A204.1 (cell line): ENCODE measurements around the gene EVA1C.
"Not testable (repeated sequence)": the region's sequence is repeated elsewhere in the genome, so short reads cannot be mapped to it uniquely, and the experiment has no call there.

Experiments used
- FAIRE-seq: peaks from 2 replicates; lab custom pipeline; 2012; peaks lifted over from hg19 to GRCh38; lab: Jason Lieb, UNC

EVA1C gene

DNA sequence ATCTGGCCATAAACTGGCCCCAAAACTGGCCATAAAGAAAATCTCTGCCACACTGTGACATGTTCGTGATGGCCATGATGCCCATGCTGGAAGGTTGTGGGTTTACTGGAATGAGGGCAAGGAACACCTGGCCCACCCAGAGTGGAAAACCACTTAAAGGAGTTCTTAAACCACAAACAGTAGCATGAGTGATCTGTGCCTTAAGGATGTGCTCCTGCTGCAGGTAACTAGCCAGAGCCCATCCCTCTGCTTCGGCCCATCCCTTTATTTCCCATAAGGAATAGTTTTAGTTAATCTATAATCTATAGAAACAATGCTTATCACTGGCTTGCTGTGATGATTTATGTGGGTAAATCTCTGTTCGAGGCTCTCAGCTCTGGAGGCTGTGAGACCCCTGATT, 50.1 kb downstream of the EVA1C start:
- FAIRE-seq: not testable (repeated sequence)

DNA sequence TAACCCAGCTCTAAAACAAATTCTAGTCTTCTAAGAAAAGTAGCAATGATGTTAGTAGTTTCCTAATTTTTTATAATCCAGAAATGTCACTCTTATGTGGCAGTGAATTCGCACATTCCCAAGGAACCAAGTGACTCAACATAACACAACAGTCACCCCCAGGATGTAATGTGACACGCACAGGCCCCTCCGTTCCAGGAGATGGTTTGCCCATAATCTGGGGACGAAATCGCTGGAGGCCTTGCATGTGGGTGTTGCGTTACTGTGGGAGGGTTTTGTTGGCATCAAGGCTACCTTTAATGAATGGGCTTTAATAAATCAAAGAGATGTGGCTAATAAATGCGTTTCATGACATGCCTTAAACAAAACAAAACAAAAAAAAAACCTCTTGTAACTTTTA, 50.9 kb downstream of the EVA1C start:
- FAIRE-seq: no peak

DNA sequence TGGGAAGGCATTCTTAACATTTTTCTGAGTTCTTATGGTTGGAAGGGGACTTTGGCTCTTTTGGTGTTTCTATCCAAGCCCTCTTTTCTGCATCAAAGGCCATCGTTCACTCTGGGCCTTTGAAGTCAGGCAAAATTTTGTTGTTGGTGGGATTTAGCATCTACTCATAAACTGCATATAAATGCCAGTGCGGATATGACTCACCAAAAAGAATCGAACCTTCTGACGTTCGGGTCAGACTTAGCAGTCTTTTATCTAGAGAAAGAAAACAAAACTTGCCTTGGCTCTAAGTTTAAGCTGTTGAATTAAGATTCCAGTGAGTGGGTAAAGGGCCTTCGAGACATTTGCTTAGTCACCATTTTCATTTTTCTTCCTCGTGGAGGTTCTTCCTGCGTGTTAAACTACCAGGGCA, 51.4 kb downstream of the EVA1C start:
- no peak for FAIRE-seq

DNA sequence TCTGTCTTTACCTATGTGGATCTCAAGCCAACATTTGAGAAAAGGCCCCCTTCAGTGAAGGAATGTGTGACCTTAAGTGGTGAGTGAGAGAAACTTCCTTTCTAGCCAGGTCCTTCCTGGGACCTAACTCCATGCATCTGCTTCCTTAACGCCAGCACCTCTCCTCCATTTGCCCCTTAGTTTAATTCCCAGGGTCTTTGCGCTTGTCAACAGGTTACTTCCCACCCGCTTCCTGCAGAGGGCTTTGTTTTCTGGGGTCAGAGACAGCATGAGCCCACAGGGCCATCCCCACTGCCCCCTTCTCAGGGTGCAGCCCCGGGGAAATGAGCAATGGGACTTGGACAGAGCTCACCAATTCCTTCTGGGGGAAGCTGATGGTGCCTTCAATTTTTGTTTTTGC, 54.8 kb downstream of the EVA1C start:
- no peak for FAIRE-seq

DNA sequence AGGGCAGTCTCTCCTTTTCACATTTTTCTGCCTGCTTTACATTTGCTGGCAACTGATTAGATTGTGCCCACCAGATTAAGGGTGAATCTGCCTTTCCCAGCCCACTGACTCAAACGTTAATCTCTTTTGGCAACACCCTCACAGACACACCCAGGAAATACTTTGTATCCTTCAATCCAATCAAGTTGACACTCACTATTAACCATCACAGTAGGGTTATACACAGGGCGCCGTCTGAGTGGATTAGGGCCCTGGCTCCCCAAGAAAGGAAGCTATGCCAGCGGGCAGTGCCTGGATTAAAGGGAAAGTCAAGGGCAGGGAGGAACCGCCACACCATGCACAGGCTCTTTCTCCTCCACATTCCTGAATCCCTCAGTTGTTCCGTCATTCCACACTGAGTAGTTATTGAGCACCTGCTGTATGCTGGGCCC, 56.2 kb downstream of the EVA1C start:
- no peak for FAIRE-seq

DNA sequence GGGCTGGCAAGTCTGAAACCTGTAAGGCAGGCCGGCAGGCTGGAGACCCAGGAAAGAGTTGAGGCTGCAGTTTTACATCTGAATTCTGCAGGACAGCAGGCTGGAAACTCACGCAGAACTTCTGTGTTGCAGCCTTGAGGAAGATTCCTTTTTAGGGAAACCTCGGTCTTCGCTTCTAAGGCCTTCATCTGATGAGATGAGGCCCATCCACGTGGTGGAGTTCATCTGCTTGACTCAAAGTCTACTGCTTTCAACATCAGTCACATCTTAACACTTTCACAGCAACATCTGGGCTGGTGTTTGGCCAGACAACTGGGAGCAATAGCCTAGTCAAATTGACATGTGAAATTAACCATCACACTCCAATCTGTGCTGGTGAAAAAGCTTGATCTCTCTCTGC, 57.1 kb downstream of the EVA1C start:
- no peak for FAIRE-seq

DNA sequence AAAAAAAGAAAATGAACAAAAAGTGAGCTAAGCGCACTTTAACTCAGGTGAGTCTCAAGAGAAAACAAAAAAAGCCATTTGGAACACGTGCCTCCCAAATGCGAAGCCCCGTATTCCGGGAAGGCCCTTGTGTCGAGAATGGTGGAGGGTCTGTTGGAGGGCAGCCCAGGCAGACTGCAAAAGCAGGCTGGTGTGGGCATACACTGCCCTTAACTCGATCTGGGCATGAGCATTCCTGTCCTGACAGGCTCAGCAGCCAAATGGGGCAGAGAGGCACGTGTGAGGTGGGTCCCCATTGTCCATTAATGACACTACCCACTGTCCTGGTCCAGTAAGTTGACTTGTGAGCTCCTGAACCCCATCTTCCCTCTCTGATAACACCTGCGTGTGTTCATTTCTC, 57.7 kb downstream of the EVA1C start:
- no peak for FAIRE-seq

DNA sequence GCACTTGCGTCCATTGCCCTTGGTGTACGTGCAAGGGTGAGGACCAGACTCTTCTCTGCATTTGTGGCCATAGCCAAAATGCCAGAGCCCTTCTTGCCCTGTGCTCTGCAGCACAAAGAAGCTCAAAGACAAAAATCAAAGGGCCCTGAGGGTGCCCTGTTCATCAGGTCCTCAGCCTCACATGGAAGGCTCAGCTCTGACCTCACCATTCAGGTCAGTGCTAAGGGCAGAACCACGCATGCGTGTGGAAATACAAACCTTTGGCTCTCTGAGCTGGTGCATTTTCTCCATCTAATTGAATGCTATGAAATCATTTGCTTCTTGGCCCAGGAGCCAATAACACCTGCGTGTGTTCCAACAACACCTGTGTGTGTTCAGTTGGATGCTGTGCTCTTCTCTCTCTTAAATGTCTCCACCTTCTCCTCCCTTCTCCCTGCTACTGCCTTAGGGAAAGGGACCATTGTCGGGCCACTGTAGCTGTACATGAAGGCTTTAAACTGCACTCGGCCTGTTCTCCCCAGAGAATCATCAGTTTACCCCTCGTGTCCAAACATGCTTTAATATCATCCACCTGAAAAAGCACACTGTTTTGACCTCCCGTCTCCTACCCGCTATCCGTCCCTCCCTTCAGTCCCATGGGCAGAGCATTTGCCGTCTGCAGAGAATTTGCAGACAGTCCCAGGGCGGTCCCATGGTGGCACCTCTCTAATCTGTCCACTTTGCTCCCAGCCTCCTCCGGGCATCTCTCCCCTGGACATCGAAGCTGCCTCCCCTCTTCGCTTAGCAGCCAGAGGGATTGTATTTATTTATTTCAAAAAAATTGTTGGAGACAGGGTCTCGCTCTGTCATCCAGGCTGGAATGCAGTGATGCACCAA, 60.6 kb downstream of the EVA1C start:
- no peak for FAIRE-seq

DNA sequence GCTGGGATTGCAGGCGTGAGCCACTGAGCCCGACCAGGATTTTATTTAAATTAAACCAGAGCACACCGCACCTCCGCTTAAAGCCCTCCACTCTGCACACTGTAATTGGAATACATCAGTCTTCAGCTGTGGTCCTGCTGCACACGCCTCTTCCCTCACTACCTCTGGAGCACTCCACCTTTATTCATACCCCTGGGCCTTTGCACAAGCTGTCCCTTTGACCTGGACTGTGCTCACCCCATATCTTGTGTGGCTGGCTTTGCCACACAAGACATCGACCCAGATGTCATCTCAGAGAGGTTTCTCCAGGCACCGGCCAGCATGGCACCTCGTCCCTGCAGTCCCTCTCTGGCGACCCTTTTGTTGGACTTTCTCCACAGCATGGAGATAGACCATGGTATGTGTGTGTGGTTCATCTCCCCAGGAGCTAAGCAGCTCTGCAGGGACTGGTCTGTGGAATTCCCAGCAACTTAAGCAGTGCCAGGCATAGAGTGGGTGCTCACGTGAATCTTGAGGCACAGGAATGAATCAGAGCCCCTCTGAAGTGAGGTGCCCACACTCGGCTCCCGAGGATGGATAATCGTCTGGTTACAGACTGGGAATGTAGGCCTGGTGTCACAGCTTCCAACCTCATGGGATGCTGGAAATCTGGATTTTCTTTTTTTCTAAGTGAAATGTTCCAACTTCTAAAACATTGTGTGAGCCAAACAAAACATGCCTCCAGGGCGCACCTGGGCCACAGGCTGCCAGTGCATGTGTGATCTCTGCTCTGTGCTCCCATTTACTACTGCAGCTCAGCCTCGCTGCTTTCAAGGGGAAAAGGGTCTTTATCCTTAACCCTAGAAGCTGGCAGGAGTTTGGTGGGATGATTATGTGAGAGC, 61.9 kb downstream of the EVA1C start:
- FAIRE-seq: no peak

DNA sequence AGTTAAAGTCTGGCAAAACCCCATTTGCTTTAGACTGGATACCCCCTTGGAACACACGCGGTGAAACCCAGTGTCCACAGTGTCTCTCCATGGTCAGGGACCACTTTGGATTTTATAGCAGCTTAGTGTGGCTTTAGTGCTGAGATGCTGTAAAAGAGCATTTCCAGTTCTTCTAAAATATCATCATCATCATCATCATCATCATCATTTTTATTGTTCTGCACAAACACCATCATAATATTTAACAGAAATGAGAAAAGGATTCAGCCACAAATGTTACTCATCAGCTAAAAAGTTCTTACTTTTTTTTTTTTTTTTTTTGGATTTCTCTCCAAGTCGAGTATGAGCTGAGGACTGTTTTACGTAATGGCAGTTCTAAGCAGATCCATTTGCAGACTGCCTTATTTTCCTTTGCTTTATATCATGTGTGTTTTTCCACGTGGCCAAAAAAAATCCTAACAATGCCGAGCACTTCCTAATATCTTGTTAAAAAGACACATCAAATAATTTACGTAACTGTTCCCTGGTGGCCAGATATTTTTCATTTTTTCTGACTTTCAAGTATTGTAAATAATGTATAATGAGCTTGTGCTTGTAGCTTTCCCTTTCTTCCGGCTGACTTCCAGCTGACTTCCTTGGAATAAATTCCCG, 62.8 kb downstream of the EVA1C start:
- FAIRE-seq: no peak

DNA sequence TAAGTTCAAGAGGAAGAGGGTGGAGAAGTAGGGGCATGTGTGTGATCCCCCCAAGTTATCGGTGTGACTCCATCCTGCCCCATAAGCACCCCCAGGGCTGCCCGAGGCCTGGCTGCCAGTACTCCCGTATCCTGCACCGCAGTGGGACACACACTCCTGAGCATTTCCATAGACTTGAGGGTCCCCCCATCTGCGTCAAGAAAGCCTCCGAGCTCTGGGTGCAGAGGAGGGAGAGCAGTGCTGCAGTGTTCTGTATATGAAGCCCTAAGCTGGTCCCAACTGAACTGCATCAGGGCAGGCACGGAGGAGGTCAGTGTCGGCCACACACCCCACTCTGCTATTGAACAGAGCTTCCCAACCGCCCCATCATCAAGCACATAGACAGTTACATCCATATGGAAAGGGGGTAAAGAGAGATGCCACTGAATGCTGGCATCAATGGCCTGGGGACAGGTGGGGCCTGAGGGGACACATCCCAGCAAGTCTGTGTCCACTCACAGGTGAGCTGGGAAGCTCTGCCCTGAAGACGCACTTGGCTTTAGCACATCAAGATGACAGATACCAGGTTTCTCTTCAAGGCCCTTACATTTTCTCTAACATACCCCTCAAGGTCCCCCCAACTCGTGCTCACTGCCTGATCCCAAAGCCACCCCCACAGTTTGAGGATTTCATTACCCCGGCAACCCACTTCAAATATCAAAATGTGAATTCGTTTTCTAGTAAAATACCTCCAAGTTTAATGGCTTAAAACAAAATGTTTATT, 64.3 kb downstream of the EVA1C start:
- no peak for FAIRE-seq

DNA sequence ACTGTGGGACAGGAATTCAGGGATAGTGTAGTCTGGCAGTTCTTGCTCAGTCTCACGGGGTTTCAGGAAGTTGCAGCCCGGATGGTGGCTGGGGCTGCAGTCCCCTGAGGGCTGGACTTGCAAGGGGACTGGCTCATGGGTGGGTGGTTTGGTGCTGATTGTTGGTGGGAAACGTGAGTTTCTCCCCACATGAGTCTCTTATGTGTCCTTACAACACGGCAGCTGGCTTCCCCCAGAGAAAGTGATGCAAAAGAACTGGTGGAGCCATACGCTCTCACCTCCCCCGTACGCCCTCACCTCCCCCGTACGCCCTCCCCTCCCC, 64.9 kb downstream of the EVA1C start:
- FAIRE-seq: no peak

DNA sequence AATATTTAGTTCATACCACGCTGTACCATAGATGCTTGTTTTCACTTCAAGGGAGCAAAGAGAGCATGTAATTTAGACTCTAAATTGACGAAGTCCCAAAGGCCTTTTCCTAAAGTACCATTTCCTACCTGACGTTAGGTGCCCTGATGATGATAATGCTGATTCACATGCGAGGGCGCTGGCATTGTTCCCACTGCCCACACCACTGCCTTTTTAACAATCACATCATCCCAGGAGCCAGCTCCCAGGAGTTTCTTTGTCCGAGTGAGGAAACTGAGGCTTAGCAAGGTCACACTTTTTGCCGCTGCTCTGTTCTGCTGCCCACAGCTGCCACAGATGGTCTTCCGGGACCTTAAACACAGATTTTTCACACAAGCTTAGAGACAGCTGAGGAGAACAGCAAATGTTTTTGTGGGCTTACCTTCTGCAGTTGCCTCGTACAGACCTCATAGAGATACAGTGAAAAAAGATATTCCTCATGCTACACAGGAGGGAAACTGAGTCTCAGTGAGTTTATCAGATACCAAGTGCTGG, 69.4 kb downstream of the EVA1C start:
- no peak for FAIRE-seq

DNA sequence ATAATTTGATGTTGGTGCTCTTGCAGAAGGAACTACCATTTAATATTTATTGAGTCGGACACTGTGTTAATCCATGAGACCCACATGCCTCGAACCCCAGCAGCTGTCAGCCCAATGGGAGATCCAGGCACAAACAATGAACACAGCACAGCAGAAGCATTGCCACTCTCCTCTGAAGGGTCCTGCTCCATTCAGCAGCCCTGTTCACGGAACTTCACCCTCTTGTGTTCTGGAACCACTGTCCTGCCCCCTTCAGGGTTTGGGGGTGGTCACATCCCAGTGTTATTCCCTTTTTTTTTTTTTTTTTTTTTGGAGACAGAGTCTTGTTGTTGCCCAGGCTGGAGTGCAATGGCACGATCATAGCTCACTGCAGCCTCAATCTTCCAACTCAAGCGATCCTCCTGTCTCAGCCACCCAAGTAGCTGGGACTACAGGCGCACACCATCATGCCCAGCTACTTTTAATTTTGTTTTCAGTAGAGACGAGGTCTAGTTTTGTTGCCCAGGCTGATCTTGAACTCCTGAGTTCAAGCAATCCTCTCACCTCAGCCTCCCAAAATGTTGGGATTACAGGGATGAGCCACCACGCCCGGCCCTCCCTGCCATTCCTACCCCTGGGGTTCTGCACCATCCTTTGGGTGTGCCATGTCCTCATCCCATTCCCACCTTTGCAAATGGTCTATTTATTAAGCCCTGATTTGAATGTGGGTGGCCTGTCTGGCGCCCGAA, 70.2 kb downstream of the EVA1C start:
- FAIRE-seq: no peak

DNA sequence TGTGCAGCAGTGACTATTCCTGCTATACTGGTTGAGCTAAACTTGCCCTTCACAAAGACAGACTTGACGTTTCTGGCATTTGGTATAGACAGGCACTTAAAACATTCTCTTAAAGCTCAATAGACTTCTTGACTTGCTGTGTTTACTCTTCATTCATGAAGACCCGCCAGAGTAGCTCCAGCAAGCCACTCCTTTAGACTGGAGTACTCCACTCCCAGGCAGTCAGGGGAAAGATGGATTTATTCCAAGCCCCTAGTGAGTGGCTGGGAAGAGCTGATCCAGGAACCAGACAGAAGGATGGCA, 70.7 kb downstream of the EVA1C start:
- FAIRE-seq: no peak

DNA sequence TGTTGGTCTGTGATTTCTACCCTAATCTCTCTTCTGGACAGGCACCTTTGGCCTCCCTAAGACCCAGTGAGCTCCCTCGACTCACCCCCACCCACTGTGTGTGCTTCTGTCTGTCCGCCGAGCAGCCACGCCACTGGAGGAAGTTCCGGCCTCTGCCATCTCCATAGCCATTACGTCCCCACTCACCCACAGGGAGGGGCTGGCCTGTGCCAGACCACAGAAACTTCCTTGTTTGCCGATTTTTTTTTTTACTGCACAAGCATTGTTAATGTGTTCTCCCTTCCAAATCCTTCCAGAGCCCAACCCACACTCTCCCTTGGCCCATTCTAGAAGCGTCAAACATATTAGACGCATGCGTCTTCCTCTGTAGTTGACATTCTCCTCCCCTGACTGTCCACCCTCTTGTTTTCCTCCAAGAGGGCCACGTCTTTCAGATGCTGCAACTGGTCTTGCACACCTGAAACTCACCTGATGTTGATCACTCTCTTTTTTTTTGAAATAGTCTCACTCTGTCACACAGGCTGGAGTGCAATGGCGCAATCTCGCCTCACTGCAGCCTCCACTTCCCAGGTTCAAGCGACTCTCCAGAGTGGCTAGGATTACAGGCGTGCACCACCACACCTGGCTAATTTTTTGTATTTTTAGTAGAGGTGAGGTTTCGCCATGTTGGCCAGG, 72.3 kb downstream of the EVA1C start:
- no peak for FAIRE-seq

DNA sequence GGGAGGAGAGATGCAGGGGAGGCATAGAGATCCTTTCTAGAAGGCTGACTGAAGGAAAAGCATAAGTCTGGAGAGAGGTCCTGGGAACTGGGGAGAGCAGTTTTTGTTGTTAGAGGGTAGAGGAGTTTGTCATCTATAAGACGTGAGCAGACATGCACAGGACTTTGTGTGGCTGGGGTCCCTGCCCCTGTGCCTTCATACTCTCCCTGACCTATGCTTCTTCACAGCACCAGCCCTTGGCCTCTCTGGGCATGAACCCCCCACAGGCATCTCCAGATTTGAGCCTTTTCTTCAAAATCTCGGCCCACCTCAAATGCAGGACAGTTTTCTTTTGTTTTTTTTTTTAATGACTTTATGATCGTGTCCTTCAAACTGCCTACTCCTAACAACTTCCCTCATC, 79.9 kb downstream of the EVA1C start:
- no peak for FAIRE-seq

DNA sequence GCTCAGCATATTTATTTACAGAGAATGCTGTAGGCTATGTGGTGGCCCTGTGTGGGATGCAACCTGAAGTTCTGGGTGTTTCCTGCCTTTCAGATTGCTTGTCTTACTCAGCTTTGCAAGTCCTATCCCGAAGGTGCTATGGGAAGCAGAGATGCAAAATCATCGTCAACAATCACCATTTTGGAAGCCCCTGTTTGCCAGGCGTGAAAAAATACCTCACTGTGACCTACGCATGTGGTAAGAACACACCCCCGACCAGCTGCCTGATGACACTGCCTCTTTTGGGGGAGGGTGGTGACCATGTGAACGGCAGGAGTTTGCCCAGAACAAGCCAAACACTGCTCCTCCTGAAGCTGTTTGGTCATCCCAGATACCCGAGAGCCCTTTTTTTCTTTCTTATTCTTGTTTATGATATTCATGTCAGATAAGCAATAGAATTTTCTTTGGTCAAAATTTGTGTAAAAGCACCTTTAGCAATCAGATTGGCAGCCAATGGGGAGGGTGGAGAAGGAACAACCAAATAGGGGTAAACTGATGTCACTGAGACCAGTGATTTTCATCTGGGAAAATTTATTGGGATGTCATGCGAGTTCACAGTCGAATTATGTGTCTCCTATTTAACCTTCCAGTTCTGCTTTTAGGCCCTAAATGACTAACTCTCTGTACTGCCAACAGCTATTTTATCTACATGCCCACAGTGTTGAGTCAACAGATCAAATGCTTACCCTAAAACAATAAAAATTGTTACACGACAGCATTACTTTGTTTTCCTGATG, 82.6 kb downstream of the EVA1C start:
- FAIRE-seq: no peak

DNA sequence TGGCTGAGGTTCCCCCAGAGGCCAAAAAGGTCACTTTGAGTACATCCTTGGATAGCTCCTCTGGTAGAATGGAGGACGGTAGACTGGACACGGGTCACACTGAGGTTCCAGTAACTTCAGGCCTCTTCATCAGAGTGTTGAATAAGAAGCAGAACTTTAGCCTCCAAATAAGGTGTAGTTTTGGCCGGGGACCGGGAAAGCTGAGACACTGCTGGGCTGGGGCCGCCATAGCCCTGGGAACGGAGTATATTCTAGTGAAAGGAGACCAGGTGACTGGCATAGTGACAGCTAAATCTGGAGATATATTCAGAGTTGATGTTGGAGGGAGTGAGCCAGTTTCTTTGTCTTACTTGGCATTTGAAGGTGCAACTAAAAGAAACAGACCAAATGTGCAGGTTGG, 84.1 kb downstream of the EVA1C start:
- FAIRE-seq: no peak
